Limb (tissue), 2 donors: ENCODE measurements around the gene CPEB1.
"Not testable (repeated sequence)": the region's sequence is repeated elsewhere in the genome, so short reads cannot be mapped to it uniquely, and the experiment has no call there.

ENCODE experiments used
- DNase-seq, 2 donors: peaks; one replicate each; pipeline ENCODE4 v3.0.0-alpha.2; 2016; ENCODE audit errors: extremely low spot score in 2 of 2

Gene CPEB1

DNA sequence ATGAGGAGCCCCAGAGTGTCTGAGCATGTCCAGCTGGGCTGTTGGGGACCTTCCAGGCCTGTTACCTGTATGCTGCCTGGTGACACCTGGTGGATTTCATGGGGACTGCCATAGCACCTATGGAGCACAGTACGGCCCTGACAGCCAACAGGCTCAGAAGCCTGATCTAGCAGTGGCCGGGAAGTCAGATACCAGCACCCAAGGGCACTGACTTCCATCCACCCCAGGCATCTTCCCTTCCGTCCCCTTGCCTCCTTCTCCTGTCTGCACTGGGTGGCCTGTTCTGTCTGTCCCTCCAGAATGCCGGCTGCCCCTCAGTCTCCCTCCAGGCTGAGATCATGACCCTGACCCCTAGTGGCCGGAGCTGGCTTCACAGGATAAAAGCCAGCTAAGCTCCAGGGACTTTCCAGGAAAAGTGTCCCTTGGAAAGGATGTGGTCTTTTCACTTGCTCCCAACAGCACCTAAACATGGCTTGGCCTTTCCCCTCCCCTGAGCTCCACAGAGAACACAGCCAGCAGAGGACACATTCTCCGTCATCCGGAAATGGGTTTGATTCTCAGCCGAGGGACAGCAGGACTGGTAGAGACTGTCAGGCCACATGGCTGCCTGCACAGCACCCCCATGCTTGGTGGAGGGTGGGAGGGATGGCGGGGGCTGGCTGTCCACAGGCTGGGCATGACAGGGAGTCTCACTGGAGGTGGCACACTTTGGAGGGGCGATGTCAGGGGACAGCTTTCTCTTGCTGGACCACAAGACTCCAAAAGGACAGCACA is 116.4 kb downstream of the CPEB1 start:
- peak; percentile 50 to 81 for DNase-seq

DNA sequence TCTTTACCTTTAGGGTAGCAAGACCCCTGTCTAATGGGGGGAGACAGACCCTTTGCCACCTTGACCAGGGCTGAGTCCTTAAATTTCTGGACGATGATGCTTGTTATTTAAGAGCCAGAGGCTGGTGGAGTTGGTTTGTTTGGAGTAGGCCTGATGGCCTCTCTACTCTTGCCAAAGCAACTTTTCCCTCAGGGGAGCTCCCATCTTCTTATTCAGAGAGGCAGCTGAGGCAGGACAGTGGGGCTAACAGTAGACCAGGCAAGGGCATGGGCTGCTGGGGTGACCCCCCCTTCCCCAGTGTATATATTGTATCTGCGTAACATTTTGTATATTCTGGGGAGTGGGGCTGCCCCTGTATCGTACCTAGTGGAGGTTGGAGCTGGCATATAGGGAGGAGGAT is 117.2 kb downstream of the CPEB1 start:
- peak in 1 of 2 donors; percentile 9 for DNase-seq

- not testable (repeated sequence) for DNase-seq
Measured at GRCh38 chr15:82513587-82513986, 133.6 kb downstream of the CPEB1 start.

GRCh38 chr15:82507693-82508092 is 139.5 kb downstream of the CPEB1 start:
- not testable (repeated sequence) for DNase-seq

DNA sequence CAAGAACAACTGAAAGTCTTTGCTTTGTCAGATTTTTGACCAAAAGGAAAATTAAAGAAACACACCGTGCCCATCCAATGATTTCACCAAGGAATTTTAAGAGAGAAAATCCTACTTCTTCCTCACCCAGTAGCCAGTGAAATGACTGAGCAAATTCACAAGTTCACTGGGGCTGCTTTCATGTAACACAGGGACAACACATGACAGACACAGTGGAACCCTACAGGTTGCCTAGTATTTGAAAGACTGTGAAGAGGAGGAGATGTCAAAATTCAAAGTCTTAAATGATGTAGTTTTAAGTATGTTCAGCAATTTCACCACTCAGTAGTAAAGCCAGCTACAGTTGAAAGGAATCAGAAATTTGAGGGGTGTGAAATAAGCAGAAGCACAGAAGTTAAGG is 140.1 kb downstream of the CPEB1 start:
- not testable (repeated sequence) for DNase-seq

DNA sequence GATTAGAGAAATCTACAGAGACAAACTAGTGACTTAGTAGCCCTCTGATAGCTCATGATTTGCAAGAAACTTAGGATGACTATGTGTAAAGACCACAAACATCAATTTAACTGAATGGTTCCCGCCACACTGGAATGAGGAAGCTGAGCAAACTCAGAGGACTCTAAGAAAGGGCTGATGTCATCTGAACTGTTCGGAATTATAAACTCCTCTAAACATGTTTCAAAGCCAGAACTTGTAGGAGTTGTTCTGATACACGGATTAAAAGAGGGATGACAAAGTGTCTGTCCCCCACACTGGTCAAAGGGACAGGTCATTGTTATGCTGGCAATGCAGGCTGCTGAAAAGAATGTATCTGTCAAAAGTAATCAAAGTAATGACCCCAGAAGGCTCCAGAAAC is 141.3 kb downstream of the CPEB1 start:
- not testable (repeated sequence) for DNase-seq

- not testable (repeated sequence) for DNase-seq
Measured at GRCh38 chr15:82504074-82504473, 143.1 kb downstream of the CPEB1 start.

- DNase-seq: not testable (repeated sequence)
Measured at GRCh38 chr15:82502700-82503339, 144.3 kb downstream of the CPEB1 start.

GRCh38 chr15:82500772-82501171 is 146.4 kb downstream of the CPEB1 start:
- not testable (repeated sequence) for DNase-seq

GRCh38 chr15:82497978-82498377 is 149.2 kb downstream of the CPEB1 start:
- DNase-seq: not testable (repeated sequence)
